Amniotic stem cell (primary cell): Measurements from ENCODE around the gene CACNA2D3.

Source experiments
- DNase-seq: peaks from one replicate; lab custom pipeline; 2025; lab: John Stamatoyannopoulos, UW

Gene CACNA2D3

DNA sequence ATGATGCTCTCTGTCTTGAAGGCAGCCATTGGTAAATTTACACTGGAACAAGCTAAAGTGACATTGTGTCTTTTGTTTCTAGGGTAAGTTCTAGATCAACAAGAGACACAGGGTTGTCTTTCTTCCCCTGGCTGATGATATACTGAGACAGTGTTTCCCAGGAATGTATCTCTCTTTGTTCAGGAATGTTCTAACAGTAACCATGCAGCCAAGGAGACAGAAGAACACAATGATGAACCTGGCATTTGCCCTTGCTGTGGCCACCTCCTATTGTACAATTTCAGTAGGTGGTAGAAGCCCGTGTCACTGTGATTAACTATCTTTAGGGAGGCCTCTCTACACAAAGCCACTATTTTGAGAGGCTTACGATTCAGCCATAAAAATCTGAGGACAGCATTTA, 674.8 kb downstream of the CACNA2D3 start:
- DNase-seq, result no peak

DNA sequence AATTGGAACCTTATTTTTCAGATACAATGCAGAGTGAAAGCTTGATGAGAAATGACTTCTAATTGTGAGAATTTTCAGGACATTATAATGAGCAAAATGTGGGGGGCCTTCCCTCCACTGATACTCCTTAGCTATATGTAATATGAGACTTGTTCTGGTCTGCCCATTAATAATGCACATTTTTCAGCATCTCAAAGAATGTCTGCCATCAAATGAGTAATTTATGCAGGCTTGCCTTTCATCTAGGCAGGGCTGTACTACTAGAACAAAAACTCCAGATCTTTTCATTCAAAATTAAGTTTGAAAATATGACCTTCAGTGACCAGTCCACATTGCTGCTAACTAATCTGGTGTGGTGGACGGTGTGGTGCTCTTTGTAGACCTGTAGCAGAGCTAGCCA, 678.1 kb downstream of the CACNA2D3 start:
- no peak for DNase-seq

DNA sequence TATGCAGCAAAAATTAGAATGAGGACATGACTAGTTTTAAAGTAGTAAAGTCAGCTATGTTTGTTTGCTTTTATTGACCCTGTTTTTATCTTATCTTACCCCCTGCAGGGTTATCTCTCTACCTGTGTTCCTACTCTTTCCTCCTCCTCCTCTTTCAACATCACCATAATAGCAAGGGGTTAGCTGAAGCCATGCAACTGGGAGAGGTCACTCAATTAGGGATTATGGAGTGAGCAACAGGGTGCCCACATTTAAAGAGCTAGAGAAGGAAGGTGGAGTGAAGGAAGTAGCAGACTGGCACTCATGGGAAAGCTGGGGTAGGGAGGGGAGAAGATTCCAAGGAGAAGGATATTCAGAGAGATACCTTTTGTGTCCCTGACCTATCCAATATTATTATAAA, 679.6 kb downstream of the CACNA2D3 start:
- no peak for DNase-seq

DNA sequence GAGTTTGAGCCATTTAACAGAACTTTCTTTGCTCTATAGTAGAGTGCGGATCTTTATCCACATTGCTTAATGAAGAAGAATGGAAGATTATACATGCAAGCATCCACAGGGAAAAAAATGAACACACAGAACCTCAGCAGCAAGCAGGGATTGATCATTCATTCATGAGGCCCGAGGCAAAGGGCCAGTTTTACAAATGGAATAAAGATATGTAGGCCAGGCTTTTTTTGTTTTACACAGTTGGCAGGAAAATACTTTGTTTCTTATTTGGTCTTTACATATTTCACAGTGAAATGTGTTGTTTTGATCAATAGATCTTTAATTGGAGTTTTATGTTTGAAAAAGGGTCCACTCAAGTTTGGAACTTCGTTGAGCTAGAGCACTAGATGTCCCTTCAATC, 688.0 kb downstream of the CACNA2D3 start:
- DNase-seq, result no peak

DNA sequence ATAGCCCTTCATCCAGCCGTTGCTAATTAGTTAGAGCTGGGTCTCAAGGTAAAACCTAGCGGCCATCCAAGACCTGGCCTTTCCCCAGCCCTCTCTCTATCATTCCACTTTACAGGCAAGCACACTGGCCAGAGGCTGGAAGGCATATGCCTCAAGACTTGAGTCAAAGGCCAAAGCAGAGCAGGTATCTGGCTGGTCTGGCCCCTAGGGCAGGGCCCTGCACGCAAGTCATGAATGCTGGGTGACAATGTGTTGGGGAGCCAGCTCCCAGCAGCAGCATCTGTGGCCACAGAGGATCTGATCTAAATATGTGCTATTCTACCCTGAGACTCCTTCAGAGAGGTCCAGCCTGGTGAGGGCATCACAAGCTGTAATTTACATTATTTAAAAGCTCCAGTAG, 691.9 kb downstream of the CACNA2D3 start:
- no peak for DNase-seq

DNA sequence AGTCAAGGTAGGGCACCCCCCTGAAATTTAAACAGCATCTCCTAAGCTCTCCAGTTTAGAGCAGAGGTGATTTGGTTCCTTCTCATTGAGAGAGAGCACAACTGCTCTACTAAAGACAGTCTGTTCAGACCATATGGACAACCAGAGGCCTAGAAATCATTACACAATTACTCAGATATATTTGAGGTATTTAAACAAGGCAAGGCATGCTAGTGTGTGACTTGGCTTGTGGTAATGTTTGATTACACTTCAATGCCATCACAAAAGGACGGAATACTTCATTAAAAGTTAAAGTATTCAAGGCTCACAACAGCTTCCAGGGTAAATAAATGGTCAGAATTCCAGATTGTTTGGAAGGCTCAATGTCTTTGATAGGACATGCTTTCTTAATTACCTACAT, 695.3 kb downstream of the CACNA2D3 start:
- DNase-seq, result no peak

DNA sequence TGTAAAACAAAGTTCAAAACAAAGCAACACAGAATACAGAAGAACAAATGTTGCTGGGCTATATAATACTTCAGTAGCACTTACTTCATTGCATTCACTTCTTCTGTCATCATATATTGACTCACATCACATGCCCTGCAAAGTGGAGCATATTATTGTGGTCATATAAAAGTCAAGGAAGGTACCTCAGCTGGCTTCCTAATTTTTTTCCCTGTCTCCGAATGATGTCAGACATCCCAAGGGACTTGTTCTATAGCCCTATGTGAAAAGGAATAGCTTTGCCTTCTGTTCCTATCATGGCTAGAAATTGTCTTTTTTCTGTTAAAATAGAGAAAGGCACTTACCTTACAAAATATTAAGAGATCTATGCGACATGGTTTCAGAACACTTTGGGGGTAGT, 696.1 kb downstream of the CACNA2D3 start:
- DNase-seq, result no peak

DNA sequence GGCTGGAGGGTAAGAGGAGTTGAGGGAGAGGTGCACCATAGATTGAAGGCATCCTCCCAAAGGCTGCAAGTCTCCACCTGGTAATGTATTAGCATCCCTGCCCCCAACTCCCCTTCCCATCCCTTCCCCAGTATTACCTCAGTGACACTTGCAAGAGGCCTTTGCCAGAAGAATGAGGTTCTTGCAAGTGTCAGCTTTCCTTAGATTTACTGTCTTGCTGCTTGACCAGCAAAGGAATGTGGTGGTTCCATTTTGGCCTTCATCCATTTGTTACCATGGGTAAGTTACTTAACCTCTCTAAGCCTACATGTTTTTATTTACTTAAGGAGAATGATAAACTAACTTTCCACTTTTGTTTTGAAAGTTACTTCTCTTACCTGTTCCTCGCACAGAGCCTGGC, 696.6 kb downstream of the CACNA2D3 start:
- no peak for DNase-seq

DNA sequence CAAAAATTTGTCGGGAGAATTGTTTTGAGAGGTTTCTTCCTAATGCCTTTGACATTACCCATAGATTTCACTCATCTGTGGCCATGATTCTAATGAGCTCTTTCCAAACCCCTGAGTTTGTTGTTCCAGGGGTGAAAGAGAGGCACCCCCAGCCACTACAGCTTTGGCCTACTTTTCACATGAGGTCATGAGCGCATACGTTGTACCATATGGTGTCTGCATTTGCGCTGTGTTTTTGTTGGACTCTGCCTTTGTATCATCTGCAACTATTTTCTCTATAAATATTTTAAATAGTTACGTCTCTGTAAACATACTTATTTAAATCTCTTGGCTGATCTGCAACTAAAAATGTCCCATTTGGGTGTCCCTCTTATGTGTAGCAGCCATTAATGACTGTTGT, 697.6 kb downstream of the CACNA2D3 start:
- no peak for DNase-seq

DNA sequence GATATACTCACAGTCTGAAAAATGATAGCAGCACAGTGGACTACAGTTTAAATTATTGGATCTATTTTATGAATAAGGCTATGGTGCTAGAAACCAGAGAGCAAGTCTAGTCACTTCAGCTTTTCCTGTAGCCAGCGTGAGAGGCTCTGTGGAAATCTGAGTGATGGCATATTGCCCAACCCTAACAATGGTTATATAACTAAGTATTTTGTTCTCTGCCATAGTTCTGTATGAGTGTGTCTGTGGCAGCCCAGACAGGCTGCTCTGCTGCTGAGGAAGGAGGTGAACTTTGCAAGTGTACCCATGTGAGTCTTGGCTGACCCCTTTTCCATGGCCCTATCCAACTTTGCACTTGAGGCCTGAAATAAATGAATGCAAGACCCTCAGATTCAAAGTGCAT, 699.9 kb downstream of the CACNA2D3 start:
- no peak for DNase-seq

DNA sequence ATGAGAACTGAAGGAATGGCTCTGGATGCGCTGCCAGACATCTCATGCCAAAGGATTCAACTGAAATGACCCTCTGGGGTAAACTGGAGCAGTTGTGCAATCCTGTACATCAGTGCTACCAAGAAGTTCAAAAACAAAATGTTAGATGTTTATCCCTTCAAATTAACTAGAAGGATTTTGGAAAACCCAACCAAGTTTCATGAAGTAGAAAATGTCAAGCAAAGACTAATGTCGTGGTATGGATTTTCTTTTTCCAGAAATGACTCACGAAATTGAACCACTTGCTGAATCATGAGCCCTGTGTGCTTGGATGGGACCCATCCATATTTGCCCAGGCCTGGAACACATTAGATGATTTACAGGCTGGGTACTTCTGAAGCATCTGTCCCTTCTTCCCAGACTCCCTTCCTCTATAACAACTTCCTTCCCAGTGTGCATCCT, 703.9 kb downstream of the CACNA2D3 start:
- DNase-seq, result no peak

DNA sequence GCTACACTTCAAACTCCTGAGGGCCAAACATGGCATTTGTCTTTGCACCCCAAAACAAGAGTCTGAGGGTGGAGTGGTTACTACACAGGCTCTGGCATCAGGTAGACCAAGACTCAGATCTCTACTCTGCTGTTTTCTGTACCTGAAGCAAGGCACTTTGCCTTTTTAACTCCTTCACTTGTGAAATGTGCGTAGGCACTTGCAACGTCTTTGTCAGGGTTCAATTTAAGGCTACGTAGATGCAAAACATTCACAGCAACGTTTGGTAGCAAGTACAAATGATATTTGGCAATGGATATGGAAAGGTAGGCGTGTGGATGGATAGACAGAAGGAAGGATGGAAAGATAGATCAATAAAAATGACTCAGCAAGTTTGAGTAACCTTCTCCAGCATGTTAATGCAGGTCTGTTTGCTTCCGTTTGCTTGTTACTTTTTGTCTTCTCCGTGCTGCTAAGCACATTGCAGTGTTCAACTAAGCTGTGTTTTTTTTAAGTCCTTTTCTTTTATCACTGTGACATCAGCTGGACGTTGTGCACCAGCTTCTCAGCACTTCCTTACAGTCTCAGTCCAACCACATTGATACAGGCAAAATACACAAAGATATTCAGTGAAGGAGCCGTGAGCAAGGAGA, 704.8 kb downstream of the CACNA2D3 start:
- DNase-seq, result no peak

DNA sequence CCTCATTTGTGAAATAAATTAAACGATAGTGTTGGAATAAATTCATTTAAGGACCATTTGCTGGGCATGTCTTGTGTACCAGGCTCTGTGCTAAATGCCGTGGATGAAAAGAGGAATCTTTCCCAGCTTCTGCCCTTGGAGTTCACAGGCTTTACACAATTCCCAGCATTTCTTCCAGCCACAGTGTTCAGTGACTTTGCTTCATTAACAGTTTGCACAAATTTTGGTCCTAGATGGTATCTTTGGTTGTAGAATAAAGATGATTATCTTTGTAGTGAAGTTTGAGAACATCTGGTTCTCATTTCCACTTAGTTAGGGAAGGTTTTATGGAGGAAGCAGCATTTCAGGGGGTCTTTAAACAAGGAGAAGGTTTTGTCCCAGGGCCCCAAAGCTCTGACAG, 705.4 kb downstream of the CACNA2D3 start:
- no peak for DNase-seq

DNA sequence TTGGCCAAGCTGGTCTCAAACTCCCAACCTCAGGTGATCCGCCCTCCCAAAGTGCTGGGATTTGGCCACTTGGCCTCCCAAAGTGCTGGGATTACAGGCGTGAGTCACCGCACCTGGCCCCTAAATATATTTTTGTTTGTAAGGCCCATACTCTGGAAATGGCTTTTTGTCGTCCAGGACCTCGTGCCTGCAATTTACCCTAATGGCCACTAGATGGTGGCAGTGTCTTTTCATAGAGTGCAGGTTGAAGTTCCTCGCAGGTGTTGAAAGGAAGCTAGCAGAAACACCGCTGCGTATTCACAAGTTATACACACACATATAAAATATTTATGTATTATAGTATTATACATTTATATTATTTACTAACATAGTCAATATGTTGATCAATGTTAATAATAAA, 708.3 kb downstream of the CACNA2D3 start:
- DNase-seq, result no peak

DNA sequence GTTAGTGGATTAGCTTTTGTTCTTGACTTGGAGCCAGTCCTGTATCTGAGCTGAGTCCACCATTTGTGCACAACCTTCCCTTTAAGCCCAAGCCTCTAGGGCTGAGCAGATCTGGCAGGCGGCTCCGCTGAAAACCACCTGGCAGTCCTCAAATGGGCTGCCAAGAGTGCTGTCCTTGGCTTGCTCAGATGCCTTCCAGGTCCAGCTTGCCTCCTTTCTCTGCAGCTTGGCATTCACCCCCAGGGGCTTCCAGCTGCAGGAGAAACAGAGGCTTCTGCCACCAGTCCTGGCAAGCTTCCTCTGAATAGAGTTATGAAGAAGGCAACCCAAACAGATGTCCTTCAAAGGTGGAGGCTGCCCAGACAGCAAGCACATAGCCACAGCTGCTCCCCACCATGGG, 708.8 kb downstream of the CACNA2D3 start:
- no peak for DNase-seq

DNA sequence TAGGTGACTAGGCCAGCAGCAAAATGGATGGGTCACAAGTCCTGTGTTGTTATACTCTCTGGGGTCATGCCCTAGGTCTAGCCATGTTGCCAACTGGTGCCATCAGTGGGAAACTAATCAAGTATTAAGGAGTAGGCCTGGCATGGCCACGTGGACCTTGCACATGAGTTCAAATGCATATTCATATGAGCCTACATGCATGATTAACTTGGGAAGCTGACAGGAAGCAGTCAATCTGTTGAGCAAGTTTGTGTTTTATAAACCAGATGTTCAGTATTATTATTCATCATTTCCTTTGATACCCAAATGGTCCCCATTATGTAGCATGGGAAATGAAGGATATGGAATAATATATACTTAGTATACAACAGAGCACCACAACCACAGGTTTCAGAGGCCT, 710.5 kb downstream of the CACNA2D3 start:
- no peak for DNase-seq

DNA sequence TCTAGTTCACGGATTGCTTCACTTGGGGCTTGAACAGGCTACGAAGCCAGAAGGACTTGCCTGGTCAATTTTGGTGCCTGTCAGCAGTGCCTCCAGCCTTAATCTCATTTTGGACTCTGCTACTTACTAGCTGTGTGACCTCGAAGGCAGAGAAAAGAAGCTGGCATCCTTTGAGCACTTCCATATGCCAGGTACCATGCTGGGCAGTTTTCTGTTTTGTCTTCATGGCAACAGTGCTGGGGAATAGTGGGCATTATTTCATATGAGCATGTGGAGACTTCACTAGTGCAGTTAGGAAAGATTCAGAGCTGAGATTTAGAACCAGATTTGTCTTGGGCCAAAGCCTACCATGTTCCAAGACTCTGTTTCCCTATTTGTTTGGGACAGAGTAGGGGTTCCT, 713.3 kb downstream of the CACNA2D3 start:
- DNase-seq, result no peak

DNA sequence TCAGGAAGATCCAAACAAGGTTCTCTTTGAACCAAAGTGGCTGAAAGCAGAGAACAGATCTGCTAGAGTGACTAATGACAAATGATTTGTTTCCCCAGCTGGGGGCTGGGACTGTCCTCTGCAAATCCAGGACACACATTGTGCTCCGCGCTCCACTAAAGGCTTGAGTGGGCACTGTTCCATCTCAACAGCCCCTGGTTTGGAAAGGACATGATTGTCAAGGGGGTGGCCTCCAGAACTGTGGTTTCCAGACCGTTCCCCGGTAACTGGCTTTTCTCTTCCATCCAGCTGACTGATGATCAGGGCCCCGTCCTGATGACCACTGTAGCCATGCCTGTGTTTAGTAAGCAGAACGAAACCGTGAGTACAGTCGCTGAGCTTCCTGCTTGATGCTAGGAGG, 714.5 kb downstream of the CACNA2D3 start:
- no peak for DNase-seq

DNA sequence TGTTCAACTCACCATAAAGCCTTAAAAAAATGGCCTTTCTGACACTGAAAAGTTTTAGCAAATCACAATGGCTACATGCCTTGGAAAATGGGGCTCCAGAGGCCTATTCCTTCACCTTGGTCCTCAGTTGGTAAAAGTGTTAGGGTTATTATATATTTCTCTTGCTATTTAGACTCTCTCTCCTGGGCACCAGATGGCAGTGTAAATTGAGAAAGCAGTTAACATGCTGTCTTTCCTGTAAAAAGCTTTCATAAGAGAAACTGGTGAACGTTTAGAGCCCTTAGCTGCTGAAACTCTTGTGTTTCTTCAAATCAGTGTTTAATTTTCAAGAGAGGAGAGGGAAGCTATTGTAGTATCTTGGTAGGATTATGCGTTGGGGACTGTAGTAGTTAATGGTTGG, 715.6 kb downstream of the CACNA2D3 start:
- no peak for DNase-seq

DNA sequence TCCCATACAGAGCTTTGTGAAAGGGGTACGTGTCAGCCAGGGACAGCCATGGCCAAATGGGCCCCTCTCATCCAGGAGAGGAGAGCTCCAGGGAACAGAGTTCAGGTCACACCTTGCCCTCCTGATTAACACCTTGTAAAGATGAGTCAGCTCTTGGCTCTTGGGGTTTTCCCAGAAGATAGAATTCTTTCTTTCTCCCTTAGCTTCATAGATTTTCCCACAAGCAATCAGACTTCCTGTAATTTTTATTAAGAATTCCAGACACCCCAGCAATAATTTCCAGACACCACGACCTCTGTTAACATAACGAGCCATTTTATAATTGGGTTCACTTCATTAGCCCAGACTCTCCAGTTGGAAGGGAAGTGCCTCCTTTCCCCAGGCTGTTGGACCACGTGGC, 719.1 kb downstream of the CACNA2D3 start:
- no peak for DNase-seq

DNA sequence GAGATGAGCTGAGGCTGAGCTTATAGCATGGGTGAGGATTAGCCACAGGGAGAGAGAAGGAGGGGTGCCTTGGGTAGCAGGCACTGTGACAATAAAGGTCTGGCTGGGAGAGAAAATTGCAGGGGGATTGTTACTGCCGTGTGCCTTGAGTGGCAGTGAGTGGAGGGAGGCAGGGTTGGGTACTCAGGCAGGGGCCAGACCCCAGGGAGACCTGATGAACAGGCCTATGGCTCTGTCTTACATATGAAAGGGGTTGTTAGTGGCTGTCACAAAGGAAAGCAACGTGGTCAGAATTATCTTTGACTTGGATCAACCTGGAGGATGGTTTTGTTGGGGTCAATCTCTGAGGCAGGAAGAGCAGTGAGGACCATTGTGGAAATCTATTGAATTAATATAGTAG, 721.0 kb downstream of the CACNA2D3 start:
- no peak for DNase-seq

DNA sequence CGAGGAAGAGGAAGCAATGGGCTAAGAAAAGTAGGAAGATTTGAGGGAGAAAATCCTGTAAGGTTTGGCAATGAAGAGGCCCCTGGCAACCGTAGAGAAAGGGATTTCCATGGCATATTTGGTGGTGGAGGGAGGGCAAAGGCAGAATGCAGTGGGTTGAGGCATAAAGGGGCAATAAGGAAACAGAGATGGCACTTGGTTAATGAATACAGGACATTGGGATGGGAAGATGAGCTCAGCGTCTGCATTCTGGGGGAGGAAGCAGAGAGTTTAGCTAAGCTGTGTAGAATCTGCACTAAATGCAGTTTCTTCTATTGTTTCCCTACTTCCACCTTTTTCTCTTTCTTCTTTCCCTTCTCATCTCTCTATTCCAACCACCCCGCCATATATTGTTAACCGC, 721.9 kb downstream of the CACNA2D3 start:
- no peak for DNase-seq

DNA sequence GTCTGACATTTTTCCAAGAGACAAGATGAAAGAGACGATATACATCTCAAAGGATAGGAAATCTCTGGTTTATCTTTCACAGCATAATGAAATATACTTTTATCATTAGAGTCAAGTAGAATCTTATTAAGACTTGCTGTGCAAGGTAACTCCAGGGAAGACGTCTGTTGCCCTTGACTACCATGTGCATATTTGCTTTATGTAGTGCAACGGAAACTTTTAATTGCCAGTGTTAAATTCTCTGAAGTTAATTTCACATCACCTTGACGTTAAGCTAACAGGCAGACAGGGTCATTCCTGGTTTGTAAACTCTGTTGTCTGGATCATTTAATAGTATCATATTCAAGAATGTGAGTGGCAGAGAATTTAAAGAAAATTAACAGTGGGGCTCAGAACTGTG, 722.7 kb downstream of the CACNA2D3 start:
- DNase-seq, result no peak

DNA sequence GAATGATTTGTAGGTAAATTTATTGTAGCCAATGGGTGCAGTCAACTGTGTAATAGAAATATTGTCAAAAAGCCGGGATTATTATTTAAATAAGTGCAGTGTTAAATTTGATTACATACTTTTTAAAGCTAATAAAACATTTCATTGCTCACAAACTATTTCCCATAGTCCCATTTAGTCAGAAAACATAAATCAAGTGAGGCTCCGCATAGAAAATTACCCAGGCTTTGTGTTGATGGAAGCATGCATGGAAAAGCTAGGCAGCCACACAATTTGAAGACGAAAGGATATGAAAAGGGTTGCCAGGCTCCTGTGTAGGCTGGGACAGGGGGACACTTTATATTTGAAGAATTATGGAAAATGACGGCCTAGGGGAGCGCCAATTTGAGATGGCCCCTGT, 723.2 kb downstream of the CACNA2D3 start:
- DNase-seq, result no peak

DNA sequence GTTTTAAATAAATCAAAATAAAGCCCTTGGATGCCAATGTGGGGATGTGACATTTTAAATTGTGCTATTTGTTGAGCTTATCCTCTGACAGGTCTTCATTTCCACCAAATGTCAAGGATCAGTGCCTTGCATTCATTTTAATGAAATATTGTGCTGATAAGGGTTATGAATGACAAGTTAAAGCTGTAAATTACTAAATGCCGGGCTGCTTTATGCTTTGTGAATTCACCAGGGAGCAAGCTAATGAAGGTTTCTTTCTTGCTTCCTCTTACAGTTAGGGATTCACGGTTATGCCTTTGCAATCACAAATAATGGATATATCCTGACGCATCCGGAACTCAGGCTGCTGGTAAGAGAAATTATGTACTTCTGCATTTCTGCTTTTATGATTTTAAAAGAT, 723.8 kb downstream of the CACNA2D3 start:
- no peak for DNase-seq
